Measurements from ENCODE around the gene RABL6.
"Not testable (repeated sequence)": the region's sequence is repeated elsewhere in the genome, so short reads cannot be mapped to it uniquely, and the experiment has no call there.

Gene RABL6

GRCh38 chr9:136795000-136795348 lies 12.8 kb upstream of the RABL6 start:
- no peak overlapping the region for H3K4me3 ChIP-seq (ENCODE audit: low read depth, low read length)
- H3K36me3 ChIP-seq: no peaks in the 10 kb centered on the region
- no peaks in the 10 kb centered on the region; the same call in 1 of the 2 replicates for H3K27me3 ChIP-seq
- no peak for TF ChIP-seq CTCF (IDR thresholded peaks at IDR 0.05; ENCODE audit: low read depth, low read length)
- H3K4me1 ChIP-seq: peaks cover 42% of the 10 kb centered on the region
- no peaks in the 10 kb centered on the region for H3K9me3 ChIP-seq
- DNase-seq: no peak

GRCh38 chr9:136796238-136796774 lies 11.4 kb upstream of the RABL6 start, which contains the start of gene CCDC183:
TSS of gene CCDC183 (plus strand) at chr9:136796338. CDS start at chr9:136796398, 60 bp downstream.
- no peak for TF ChIP-seq CTCF (IDR thresholded peaks at IDR 0.05; ENCODE audit: low read depth, low read length)
- H3K27me3 ChIP-seq: no peaks in the 10 kb centered on the region; the same call in 1 of the 2 replicates
- H3K4me3 ChIP-seq (ENCODE audit: low read depth, low read length): no peak within 1 kb of the TSS; the same call in 1 of the 2 replicates
- peaks cover 43% of the 10 kb centered on the region for H3K4me1 ChIP-seq
- no peak for DNase-seq
- no peaks in the 10 kb centered on the region for H3K9me3 ChIP-seq
- H3K36me3 ChIP-seq: no peaks in the 10 kb centered on the region

GRCh38 chr9:136796775-136797347 lies 10.9 kb upstream of the RABL6 start:
- peak; percentile 67 for DNase-seq
- H3K4me1 ChIP-seq: peaks cover 43% of the 10 kb centered on the region

GRCh38 chr9:136798708-136799078 lies 9.1 kb upstream of the RABL6 start:
- H3K27me3 ChIP-seq: no peaks in the 10 kb centered on the region; the same call in 1 of the 2 replicates
- no peaks in the 10 kb centered on the region for H3K9me3 ChIP-seq
- H3K4me3 ChIP-seq (ENCODE audit: low read depth, low read length): no peak overlapping the region
- TF ChIP-seq CTCF (IDR thresholded peaks at IDR 0.05; ENCODE audit: low read depth, low read length): no peak
- DNase-seq: no peak
- H3K4me1 ChIP-seq: peaks cover 36% of the 10 kb centered on the region
- H3K36me3 ChIP-seq: no peaks in the 10 kb centered on the region

More at GRCh38 chr9:136796775-136797347, 10.9 kb upstream of the RABL6 start:
- not testable (repeated sequence) for H3K4me3 ChIP-seq (ENCODE audit: low read depth, low read length); H3K27me3 ChIP-seq; H3K36me3 ChIP-seq; H3K9me3 ChIP-seq

- H3K9me3 ChIP-seq: no peaks in the 10 kb centered on the region
- no peak for DNase-seq
- H3K36me3 ChIP-seq: no peaks in the 10 kb centered on the region
- H3K27me3 ChIP-seq: no peaks in the 10 kb centered on the region; the same call in 1 of the 2 replicates
- H3K4me1 ChIP-seq: peaks cover 36% of the 10 kb centered on the region
- H3K4me3 ChIP-seq (ENCODE audit: low read depth, low read length): peak overlapping the region; percentile 48
- TF ChIP-seq CTCF (IDR thresholded peaks at IDR 0.05; ENCODE audit: low read depth, low read length): no peak
Observed at GRCh38 chr9:136799079-136799853, 8.5 kb upstream of the RABL6 start.

GRCh38 chr9:136799854-136800657 lies 7.7 kb upstream of the RABL6 start:
- DNase-seq: peak; percentile 92
- no peaks in the 10 kb centered on the region for H3K9me3 ChIP-seq
- peaks cover 36% of the 10 kb centered on the region for H3K4me1 ChIP-seq
- no peak for TF ChIP-seq CTCF (IDR thresholded peaks at IDR 0.05; ENCODE audit: low read depth, low read length)
- H3K36me3 ChIP-seq: no peaks in the 10 kb centered on the region
- no peaks in the 10 kb centered on the region; the same call in 1 of the 2 replicates for H3K27me3 ChIP-seq
- H3K4me3 ChIP-seq (ENCODE audit: low read depth, low read length): peak overlapping the region; percentile 53

Data from BE2C (cell line).